ENCODE measurements around the gene SF3B6. TPM values are rescaled to one million over a fixed set of nuclear protein-coding genes. Genes with fewer than 3 reads are reported as not detected.
"Not testable (repeated sequence)": the region's sequence is repeated elsewhere in the genome, so short reads cannot be mapped to it uniquely, and the experiment has no call there.

Gene SF3B6, protein sequence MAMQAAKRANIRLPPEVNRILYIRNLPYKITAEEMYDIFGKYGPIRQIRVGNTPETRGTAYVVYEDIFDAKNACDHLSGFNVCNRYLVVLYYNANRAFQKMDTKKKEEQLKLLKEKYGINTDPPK
- 190 TPM for polyA plus RNA-seq (2012; ENCODE audit: insufficient read depth, insufficient read length)

DNA sequence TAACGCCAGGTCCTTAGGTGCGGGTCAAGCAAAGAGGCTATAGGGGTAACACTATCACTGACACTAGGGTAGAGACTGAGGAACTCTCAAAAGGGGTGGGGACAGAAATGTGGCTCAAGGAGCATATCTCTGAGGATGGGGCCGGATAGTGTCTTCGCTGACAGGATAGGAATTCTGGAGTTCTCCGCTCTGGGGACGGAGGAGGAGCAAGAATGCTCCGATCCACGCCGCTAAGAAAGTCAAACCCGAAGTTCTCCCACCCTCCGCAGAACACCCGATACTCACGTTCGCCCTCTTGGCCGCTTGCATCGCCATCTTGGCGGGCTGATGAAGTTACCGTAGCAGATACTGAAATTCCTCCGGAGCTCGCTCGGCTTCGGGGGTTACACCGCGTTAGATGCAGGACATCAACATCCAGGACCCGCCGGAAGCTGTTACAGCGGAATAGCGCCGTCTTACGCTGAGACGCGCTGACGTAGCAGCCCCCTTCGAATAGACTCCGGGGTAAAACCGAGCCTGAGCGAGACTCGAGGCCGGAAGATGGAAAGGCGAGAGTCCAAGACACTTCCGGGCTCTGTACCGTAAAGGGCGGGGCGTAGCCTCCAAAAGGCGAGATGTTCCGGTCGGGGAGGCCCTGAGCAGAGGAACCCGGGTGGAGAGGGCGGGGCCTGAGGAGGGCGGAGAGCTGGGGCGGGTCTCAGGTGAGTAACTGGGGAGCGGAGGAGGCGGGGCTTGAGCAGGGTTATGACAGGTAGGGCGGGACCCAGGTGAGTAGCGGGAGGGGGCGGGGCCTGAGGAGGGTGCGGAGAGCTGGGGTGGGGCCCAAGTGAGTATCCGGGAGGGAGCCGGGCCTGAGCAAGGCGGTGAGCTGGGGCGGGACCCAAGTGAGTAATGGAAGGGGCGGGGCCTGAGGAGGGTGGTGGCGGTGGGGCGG lies at the start of gene SF3B6:
TSS of gene SF3B6 (minus strand) at position 412 of the 934 bp plus-strand sequence. CDS start at position 315, 97 bp downstream.
- peak; percentile 98 for DNase-seq (ENCODE audit: low read depth, low spot score)
- H3K4me3 ChIP-seq (ENCODE audit: low read length): peak within 1 kb of the TSS; percentile 100

DNA sequence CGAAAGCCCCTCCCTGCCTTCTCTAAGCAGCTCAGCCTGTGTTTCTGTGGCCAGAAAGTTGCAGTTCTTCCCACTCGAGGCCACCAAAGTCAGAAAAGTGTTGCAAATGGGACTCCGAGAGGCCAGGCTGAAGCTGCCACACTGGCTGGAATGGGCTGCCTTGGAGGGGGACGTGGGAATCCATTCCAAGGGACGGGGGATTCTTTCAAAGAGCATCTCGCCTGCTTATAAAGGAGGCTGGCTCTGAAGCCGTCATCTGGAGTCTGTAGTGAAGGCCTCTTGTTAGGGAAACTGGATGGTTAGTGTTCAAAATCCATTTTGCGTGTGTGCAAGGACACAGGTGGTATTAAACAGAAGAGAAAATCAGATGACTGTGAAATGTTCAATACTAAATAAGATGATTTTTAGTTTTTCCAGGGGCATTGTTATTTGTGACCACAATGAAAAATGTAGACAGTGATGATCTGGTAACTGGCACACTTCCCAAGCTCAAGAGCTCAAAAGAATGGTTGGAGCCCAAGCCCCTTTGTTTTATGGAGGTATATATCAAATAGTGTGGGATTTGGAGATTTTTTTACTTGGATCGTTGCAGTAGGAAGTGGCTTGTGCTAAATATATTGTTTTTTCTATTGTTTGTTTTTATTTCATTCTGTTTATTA lies 47.9 kb upstream of the SF3B6 start:
- DNase-seq (ENCODE audit: low read depth, low spot score): no peak
- no peak overlapping the region for H3K4me3 ChIP-seq (ENCODE audit: low read length)

DNA sequence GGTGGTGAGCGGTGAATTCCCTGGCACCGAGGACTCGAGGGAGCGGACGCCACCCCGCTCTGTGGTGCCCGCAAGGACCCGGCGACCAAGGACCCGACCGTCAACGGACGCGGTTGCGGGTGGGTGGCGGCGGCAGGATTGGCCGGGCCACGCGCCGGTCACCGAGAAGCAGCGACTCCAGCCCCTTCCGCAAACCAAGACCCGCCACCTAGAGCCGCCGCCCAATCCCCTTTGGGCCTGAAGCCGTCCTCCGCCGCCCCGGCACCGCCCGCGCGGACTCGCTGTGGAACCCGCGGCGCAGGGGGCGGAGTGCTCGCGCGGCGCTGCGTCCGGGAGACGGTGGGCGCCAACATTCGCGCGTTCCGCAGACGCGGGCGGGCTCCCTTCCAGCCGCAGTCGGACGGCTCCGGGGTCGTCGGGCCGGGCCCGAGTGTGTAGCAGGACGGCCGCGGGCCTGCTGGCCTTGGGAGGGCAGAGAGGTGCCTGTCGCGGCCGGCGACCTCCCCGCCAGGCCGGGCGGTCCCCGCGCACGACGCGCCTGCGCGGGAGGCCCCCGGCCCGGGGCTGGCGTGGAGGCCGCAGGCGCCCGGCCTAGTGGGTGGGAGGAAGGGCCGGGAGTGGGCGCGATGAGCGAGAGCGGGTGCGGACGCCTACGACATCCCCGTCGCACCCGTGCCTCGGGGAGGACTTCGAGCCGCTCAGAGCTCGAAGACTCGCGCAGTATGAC lies 47.2 kb upstream of the SF3B6 start, which contains the start of the genes FAM228B and PFN4:
TSS of gene FAM228B (plus strand) at position 275 of the 727 bp plus-strand sequence. CDS start 893 bp downstream, outside the sequence.
TSS of gene PFN4 (minus strand) at position 140 of the 727 bp plus-strand sequence. CDS start 799 bp downstream, outside the sequence.
- no peak for DNase-seq (ENCODE audit: low read depth, low spot score)
- H3K4me3 ChIP-seq (ENCODE audit: low read length): no peak within 1 kb of the TSS

DNA sequence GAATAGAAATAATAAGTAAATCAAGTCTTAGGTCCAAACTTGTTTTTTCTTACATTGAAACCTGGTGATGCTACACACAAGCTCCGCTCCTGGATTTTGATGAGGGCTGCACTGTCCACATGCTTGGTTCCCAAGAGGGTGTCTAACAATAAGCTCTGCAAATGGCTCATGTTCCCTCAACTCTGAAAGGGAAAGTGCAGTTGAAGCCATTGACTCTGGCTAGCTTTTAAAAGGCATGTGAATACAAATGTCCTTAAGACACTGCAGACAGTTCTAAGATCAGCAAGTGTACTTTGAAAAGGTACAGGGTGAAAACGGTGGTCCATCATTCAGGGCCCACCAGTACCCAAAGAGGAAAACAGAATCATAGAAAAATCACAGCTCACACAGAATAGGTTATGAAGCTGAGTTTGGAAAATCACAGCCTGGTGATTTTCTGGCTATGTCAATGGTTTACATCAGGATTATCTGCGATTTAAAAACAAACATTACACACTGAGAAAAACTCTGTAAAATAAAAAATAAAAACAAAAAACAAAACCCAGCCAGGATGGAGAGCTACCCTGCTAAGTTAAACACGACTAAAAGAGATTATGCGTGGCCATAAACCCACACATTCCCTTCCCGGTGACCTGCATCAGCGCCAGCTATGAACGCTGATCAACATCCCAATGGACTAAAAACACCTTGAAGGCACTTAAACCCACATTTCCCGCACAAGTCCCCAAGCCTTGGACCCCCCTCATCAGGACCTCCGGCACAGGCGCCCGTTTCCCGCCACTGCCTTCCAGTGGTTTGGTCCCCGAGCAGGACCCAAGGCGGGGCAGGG lies 46.5 kb upstream of the SF3B6 start:
- no peak overlapping the region for H3K4me3 ChIP-seq (ENCODE audit: low read length)
- no peak for DNase-seq (ENCODE audit: low read depth, low spot score)

DNA sequence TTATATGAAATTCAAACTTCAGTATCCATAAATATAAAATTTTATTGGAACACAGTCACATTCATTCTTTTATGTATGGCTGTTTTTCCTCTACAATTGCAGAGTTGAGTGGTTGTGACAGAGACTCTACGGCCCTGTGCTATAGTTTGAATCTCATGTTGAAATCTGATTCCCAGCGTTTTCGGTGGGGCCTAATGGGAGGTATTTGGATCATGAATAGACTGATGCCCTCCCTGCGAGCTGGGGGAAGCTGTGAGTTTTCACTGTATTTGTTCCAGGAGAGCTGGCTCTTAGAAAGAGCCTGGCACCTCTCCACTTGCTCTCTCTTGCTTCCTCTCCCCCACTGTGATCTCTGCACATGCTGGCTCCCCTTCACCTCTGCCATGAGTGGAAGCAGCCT lies 45.3 kb upstream of the SF3B6 start:
- DNase-seq (ENCODE audit: low read depth, low spot score): no peak
- H3K4me3 ChIP-seq (ENCODE audit: low read length): no peak overlapping the region

DNA sequence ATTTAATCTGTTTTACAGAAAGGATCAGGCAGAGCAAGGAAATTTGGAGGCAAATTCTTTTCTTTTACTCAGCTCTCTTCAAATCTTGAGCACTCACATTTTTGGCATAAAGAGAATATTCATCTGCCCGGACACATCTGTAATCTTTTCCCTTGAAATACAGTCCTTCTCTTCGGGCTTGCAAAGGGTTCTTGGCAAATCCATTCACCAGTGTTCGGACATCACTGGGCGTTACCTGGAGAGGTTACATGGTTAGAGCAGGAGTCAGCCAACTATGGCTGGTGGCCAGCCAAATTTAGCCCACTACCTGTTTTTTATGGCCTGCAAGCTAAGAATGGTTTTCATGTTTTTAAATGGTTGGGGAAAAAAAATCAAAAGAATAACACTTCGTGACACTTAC lies 44.9 kb upstream of the SF3B6 start:
- H3K4me3 ChIP-seq (ENCODE audit: low read length): no peak overlapping the region

DNA sequence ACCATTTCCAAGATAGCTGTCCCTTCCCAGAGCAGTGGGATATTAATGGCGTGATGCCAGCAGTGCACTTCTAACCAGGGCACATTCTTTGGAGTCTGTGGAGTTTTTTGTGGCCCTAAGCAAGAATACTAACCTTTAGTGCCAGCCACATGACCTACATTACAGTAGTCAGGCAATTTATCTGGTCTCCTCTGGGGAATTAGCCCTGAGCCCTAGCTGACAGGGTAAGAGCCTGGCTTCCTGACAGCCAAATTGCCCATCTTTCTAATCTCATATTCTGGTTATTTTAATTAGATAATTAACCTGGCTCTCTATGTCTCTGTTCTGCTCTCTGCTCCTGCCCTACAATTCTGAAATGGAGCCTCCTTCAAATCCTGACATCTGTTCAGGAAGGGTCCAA lies 41.8 kb upstream of the SF3B6 start:
- no peak for DNase-seq (ENCODE audit: low read depth, low spot score)
- no peak overlapping the region for H3K4me3 ChIP-seq (ENCODE audit: low read length)

More for the DNA sequence above, 44.9 kb upstream of the SF3B6 start:
- DNase-seq (ENCODE audit: low read depth, low spot score): no peak

DNA sequence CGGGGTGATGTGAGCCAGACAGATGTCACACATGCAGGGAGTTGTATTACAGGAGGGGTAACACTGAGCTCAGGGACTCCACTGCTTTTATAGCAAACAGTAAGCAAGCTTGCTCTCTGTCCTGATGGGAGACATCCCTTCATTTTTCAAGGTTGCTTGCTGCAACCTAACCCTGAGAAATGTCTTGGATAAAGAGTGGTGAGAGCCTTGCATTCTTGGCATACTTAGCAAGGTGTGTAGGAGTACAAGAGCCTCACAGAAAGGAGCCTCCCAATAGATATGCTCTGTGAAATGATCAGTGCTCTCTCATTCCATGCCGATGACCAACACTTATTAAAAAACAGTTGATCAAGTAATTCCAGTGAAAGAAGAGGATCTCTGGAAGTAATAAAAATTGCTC lies 38.9 kb upstream of the SF3B6 start:
- DNase-seq (ENCODE audit: low read depth, low spot score): no peak
- no peak overlapping the region for H3K4me3 ChIP-seq (ENCODE audit: low read length)

DNA sequence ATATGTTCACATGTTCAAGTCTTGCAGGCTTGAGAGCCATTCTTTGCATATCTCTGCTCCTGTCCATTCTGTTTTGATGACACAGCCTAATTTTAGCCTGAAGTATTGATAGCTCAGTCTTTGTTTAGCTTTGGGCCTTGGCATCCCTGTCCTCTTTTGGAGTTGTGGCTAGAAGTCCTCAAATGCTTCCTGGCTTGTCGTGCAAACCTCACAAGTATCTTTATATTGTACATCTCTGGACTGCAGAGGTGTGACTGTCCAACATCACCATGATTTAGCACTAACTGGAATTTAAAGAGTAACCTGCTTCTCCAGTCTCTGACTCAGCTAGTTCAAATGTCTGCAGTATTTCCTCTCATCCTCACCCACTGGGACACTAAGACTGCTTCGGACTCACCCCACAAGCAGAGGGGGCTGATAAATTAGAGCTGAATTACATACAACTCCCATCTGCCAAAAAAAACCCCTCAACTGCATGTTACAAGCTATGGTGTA lies 35.3 kb upstream of the SF3B6 start:
- DNase-seq (ENCODE audit: low read depth, low spot score): no peak
- H3K4me3 ChIP-seq (ENCODE audit: low read length): no peak overlapping the region

DNA sequence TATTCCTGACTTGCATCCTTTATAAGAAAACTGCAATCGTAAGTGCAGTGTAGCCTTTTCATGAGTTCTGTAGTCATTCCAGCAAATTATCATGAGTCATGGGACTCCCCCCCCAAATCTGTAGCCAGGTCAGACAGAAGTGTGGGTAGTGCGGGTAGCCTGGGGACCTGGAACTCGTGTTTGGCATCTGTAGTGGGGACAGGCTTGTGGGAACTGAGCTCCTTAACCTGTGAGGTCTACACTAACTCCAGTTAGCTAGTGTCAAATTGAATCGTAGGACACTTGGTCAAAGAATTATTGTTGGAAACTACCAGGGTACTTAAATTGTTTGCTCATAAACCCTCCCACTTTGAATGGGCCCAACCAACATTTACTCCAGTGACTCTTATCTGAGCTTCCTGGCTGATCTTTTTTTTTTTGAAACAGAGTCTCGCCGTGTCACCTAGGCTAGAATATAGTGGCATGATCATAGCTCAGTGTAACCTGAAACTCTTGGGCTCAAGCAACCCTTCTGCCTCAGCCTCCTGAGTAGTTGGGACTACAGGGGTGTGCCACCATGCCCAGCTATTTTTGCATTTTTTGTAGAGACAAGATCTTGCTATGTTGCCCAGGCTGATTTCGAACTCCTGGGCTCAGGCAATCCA lies 34.7 kb upstream of the SF3B6 start:
- H3K4me3 ChIP-seq (ENCODE audit: low read length): no peak overlapping the region
- DNase-seq (ENCODE audit: low read depth, low spot score): no peak

DNA sequence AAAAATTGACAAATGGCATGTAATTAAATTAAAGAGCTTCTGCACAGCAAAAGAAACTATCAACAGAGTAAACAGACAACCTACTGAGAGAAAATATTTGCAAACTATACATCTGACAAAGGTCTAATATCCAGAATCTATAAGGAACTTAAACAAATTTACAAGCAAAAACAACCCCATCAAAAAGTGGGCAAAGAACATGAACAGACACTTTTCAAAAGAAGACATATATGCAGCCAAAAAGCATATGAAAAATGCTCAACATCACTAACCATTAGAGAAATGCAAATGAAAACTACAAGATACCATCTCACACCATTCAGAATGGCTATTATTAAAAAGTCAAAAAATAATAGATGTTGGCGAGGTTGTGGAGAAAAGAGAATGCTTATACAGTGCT lies 33.3 kb upstream of the SF3B6 start:
- H3K4me3 ChIP-seq (ENCODE audit: low read length); DNase-seq (ENCODE audit: low read depth, low spot score): not testable (repeated sequence)

DNA sequence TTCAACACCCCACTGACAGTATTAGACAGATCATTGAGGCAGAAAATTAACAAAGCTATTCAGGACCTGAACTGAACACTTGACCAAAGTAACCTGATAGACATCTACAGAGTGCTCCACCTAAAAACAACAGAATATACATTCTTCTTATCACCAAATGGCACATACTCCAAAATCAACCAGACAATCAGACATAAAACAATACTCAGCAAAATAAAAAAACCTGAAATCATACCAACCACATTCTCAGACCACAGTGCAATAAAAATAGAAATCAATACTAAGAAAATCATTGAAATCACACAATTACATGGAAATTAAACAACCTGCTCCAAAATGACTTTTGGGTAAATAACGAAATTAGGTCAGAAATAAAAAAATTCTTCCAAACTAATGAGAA lies 31.2 kb upstream of the SF3B6 start:
- H3K4me3 ChIP-seq (ENCODE audit: low read length): no peak overlapping the region
- DNase-seq (ENCODE audit: low read depth, low spot score): no peak

DNA sequence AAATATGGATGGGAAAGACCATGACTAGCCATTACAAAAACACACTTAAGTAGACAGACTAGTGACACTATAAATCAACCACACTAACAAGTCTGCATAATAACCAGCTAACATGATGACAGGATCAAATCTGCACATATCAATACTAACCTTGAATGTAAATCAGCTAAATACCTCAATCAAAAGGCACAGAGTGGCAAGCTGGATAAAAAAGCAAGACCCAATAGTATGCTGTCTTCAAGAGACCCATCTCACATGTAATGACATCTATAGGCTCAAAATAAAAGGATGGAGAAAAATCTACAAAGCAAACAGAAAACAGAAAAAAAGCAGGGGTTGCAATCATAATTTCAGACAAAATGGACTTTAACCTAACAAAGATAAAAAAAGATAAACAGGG lies 30.7 kb upstream of the SF3B6 start:
- H3K4me3 ChIP-seq (ENCODE audit: low read length): no peak overlapping the region
- DNase-seq (ENCODE audit: low read depth, low spot score): no peak

DNA sequence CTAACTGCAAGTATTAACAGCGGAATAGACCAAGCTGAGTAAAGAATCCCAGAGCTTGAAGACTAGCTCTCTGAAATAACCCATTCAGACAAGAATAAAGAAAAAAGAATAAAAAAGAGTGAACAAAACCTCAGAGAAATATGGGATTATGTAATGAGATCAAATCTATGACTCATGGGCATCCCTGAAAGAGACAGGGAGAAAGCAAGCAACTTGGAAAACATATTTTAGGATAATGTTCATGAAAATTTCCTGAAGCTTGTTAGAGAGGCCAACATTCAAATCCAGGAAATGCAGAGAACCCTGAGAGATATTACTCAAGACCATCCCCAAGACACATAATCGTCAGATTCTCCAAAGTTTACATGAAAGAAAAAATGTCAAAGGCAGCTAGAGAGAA lies 29.7 kb upstream of the SF3B6 start:
- no peak for DNase-seq (ENCODE audit: low read depth, low spot score)
- H3K4me3 ChIP-seq (ENCODE audit: low read length): no peak overlapping the region

DNA sequence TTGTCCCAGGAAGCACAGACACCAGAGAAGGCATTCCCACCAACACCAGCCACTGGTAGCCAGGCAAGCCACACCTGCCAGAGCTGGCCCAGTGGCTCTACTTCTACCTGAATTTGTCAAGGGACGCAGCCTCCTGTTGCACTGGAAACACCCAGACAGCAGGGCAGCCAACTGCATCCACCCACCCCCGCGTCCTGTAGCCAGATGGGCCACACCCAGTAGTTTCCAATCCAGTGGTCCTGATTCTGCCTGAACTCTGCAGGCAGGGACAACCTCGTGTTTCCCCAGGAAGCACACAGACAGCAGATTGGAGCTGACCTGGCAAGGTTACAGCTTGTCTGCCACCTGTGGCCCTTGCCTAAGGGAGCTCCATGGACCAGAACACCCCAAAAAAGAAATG lies 28.8 kb upstream of the SF3B6 start:
- no peak for DNase-seq (ENCODE audit: low read depth, low spot score)
- no peak overlapping the region for H3K4me3 ChIP-seq (ENCODE audit: low read length)

DNA sequence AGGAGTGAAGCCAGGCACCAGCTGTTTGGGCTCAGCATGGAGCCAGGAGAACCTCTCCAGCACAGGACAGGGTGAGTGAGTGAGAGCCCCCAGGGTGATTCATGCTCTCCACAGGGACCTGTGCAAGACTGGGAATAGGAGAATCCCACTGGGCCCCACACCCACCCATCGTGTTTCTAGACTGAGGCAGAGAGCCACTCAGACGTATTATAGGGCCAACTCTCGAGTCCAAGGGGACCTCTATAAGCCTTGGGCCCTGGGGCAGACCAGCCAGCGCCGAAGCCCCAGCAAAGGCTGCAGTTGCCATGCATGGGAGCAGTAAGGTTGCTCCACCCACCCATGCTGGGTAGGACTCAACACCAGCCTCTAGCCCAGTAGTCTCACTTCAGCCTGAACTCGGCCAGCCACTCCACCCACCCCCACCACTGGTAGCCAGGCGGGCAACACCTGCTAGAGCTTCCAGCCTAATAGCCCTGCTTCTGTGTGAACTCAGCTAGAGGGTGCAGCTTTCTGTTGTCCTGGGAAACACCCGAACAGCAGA lies 28.1 kb upstream of the SF3B6 start:
- no peak for DNase-seq (ENCODE audit: low read depth, low spot score)
- H3K4me3 ChIP-seq (ENCODE audit: low read length): no peak overlapping the region

DNA sequence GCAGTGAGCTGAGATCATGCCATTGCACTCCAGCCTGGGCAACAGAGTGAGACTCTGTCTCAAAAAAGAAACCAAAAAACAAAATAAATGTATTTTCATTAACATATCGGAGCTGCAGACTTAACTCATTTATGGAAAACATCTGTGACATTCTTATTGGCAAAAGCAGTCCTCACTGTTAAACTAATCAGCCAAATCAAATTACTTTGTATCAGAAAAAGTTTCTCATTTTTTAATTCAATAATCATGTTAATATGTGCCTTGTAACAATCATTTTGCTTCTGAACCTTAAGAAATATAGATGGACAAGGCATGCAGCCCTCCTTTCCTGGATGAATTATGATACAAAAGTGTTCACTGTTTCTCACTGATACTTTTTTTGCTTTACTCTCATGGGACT lies 26.6 kb upstream of the SF3B6 start:
- DNase-seq (ENCODE audit: low read depth, low spot score): no peak
- H3K4me3 ChIP-seq (ENCODE audit: low read length): no peak overlapping the region

DNA sequence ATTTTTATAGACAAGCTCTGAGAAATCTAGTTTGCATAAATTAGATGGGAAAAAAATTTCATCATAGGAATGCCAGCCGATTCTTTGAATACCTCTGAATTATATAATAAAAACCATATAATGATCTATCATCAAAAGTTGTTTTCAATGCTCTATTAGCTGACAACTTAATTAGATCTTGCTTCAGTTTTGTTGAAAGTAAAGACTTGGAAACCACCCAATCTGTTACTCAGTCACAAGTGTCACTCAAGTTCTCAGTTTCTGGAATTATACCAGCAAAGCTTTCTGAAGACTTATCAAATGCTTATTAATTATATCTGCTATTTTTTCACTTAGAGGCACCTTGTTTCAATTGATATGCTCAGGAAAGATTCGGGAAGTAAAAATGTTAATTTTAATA lies 25.9 kb upstream of the SF3B6 start:
- no peak for DNase-seq (ENCODE audit: low read depth, low spot score)
- H3K4me3 ChIP-seq (ENCODE audit: low read length): no peak overlapping the region
